ENCODE data around the gene SDC4.

GRCh38 chr20:45316150-45317080 lies 31.8 kb downstream of the SDC4 start:
- peak in 1 of 3 donors; percentile 6 for TF ChIP-seq POLR2A (IDR thresholded peaks at IDR 0.05)
- TF ChIP-seq CTCF (IDR thresholded peaks at IDR 0.05), result no peak
